Stimulated activated CD8-positive, alpha-beta memory T cell treated with anti-CD3 and anti-CD28 coated beads, Interleukin-15, amount 100 ng/mL, for 4 hours (primary cell): ENCODE results near the gene RTL1.

Experiments used
- DNase-seq, 2 donors: peaks; one replicate each; pipeline ENCODE4 v3.0.0-alpha.2; 2020; ENCODE audit warnings: low read depth in 2 of 2

Gene RTL1

DNA sequence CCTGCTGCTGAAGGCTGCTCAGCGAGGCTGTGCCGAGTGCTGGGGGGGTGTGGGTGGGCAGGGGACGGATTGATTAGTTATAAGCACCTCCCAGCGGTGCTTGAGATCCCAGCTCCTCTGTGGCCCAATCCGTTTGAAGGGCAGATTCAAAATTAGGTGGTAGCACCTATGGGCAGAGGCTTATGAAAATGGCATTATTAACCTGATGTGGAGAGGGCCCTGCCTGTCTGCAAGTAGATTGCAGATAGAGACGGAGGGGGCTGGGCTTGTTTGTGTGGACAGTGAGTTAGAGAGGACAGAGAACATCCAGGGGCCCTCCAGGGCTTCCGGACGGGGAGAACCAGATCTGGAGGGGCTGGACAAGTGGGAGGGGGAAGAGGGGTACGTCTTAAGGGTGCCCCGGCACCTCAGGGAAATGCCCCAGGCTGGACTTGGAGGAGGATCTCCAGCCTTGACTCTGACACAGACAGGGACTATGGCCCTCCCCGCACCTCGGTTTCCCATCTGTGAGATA is at the start of gene RTL1:
TSS of gene RTL1 (minus strand) at position 51 of the 514 bp plus-strand sequence. CDS start 18,934 bp downstream, outside the sequence.
- DNase-seq, result no peak

DNA sequence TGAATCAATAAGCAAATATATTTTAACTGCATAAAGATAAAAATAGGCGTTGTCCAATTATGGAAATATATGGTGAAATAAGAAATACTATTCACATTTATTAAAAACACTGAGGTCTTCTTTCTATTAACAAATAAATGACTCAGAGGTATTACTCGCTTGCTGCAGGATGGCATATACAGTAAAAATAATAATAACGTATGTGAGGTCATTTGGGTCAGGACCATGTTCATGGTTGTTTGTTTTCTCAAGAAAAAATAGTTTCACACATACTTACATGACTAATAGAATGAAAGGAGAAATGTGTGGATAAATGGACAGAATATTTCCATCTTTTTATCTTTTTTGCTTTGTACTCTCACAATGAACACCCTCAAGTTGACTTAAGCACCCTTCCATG is 46.5 kb upstream of the RTL1 start:
- no peak for DNase-seq

- DNase-seq, result no peak
Observed at GRCh38 chr14:100944052-100944451, 40.5 kb upstream of the RTL1 start.

- no peak for DNase-seq
Observed at GRCh38 chr14:100930270-100930669, 26.7 kb upstream of the RTL1 start.

DNA sequence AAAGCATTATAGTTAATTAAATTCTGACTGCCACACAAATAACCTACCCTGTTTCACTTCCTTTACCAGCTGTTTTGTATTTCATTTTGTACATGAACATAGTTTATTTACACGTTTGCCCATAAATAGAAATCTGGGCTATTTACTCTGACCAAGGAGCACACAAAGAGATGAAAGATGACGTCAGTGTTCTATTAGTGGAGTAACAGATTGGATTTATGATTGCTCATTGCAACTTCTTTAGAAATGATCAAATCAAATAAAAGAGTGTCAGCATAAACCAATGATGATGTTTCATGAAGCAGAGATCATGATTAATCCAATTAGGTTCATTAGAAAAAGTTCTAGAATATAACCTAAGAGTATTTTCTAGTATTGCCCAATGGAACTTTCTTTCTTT is 12.0 kb upstream of the RTL1 start:
- no peak for DNase-seq

- no peak for DNase-seq
Observed at GRCh38 chr14:100914597-100915021, 11.1 kb upstream of the RTL1 start.

DNA sequence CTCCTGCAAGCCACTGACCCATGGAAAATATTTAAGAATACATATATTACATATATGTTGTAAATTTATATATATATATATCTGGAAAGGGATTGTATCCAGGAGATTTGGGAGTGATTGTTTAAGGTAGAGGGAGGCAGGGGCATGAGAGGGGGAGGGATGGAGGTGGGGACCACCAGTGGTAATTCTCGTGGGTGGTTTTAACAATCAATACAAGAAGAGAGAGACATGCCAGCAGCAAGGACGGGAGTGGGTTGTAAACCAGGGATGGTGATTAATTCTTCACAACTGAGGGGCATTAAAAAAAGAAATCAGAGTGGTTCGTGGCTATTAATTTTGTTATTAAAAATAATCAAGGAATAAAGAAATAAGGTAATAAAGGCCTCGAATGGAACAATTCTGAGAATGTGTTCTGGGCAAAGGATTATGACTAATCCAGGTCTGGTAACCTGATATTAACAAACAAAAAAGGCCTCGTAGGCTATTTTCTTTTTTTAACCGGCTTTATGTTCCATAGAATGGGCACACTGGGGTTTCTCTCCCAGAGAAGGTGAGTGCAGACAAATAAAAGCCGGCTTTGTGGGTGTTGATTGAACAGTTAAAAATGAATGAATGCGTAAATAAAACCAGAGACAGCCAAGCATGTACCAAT is 8.3 kb upstream of the RTL1 start:
- DNase-seq, result no peak

DNA sequence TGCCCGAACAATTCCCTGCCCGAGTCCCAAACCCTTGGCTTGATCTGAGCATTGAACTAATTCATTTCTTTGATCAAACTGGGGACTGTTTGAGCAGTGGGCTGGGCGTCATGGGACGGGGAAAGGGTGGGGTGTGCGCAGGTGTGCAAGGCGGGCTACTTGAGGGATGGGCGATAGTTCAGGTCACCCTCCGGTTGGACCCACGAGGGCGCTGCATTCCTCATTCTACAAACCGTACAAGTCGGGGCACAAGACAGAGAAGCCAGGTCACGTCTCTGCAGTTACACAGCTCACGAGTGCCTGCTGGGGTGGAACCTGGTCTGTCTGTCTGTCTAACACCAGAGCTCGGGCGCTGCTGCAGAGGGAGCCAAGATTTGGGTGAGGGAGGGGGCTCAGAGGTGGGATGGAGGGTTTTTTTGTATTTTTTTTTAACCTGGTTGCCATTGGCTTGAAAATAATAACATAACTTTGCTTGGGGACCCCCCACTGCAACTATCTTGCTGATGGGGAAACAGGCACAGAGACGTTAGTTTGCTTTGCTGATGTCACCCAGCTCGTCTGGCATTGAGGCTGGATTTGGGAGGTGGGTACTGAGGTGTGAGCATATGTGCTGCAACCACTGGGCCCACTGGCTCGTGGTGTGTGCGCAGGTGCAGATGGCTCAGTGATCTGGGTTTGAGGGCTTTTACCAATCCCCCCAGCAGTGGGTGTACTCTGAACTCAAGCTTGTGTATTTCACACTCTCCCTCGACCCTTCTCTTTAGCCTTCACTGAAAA is 7.6 kb upstream of the RTL1 start:
- no peak for DNase-seq

DNA sequence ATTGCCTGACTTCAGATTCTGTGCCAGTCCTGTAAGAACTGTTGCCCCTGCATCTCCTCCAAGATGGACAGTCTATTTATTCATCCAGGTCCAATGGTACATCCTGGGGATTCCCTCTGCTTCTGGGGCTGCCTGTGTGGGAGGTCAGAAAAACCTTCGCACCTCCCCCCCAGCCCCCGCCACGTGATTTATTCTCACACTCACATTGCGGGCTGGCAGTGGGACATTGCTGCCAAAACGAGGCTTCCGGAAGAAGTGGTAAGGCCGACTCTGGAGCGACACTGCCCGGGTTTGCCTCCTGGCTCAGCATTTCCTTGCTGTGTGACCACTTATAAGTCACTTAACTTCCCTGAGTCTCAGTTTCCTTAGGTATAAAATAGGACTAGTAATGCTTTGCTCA is 5.9 kb upstream of the RTL1 start:
- no peak for DNase-seq

- no peak for DNase-seq
Observed at GRCh38 chr14:100907240-100907639, 3.7 kb upstream of the RTL1 start.

DNA sequence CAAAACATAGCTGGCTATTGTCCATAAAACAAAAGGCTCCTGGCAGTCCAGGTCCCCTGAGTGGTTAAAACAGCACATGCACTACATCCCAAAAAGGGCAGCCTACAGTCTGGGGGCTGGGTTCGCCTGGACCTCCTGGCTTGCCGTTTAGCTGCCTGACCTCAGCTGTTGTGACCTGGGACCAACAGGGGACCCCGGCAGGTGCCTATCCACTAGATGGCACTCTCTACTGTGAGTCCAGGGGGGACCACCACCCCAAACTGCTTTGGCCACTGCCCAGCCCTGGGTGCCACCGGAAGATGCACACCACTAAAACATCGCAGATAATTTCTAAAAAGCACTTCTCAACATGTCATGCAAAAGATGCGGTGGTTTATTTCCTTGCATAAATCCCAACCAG is 2.9 kb upstream of the RTL1 start:
- no peak for DNase-seq

- no peak for DNase-seq
Observed at GRCh38 chr14:100905166-100905565, 1.6 kb upstream of the RTL1 start.

DNA sequence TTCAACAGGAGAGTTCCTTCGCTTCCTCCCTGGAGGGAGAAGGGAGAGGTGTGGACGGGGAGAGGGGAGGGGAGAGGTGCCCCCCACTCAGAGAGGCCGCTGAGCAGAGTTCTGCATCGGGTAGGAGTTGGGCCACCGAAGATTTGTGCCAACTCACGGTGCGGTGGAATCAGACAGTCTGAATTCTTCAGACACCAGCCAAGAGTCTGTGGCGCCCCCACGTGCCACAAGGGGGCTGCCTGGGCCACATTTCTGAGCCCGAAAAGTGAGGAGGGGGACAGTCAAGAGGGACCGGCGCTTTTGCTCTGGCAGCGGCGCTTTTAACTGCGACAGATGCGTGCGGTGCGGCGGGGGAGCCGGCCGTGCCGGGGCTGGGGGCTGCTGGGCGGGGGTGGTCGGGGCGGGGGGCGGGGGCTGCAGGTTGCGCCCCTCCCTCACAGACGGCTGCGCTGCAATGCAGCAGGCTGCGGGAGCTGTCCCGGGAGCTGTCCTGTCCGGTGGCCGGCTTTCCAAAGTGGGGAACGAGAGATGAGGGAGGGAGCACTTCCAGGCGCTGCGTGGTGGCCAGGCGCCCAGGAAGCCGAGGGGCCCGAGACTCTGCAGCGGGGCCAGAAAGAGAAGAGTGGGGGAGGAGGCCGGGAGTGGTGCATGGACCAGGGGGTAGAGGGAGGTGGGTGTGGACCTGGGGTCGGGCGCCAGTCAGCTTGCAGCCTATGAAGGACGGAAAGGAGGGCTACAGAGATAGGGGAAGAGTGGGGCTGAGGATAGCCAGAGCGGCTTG is 975 bp upstream of the RTL1 start:
- DNase-seq, result no peak

GRCh38 chr14:100903134-100903468 is 421 bp downstream of the RTL1 start:
- DNase-seq, result no peak

GRCh38 chr14:100902295-100903133 is 1.0 kb downstream of the RTL1 start:
- no peak for DNase-seq

GRCh38 chr14:100901391-100902183 is 1.9 kb downstream of the RTL1 start:
- no peak for DNase-seq

- DNase-seq, result no peak
Observed at GRCh38 chr14:100900837-100901390, 2.6 kb downstream of the RTL1 start.

DNA sequence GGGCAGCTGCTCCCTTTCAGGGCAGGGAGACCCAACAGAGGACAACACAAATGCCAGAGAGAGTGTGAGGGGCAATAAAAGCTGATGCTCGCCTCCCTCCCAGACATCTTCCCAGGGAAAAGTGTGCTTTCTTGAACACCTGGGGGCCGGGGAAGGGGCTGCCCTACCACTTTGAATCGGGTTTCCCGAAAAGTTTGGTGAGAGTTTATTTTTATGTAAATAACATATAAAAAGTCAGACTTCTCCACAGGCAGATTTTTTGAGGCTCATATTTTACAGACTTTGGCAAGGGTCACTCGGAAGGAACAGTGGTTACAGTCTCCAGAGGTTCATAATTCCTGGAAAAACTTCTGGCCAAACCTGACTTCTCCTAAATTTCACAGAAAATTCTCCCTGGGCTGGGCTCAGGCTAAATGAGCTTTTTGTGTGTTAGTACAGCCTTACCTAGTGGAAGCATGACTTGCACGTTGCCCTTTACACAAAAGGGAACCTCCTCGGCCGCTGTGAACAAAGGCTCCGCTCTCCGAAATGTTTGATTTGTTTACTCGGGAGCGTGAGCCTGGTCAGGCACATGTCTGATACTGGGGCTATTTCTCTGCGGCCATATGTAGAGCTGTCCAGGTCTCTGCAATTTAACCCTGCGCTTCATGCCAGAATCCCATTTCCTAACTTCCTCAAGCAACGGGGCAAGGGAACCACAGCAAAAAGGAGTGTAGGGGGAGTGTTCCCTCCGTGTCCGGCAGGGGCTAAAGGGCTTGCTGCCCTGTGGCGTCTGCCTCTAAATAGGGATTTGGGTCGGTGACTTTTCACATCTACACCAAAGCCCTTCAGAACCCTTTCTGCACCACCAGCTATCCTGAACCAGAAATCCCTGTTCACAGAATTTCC is 3.4 kb downstream of the RTL1 start:
- no peak for DNase-seq
